Nephron (organoid): ENCODE measurements around the gene GREB1.

Experiments
- H3K27ac Mint-ChIP-seq, 3 experiments: 2 replicates each; pipeline ENCODE4 v1.8.0; 2020; ENCODE audit warnings: mixed read lengths in 3 of 3, mild to moderate bottlenecking in 2 of 3, moderate library complexity in 1 of 3
- H3K27me3 Mint-ChIP-seq: 2 replicates; pipeline ENCODE4 v1.8.0; 2021; ENCODE audit warnings: low read depth, mild to moderate bottlenecking, moderate library complexity, mixed read lengths
- H3K36me3 Mint-ChIP-seq: 2 replicates; pipeline ENCODE4 v1.8.0; 2020; ENCODE audit warnings: low read depth, mixed read lengths
- H3K4me1 Mint-ChIP-seq: 2 replicates; pipeline ENCODE4 v1.8.0; 2020; ENCODE audit warnings: mixed read lengths
- H3K4me3 Mint-ChIP-seq, 3 experiments: 2 replicates each; pipeline ENCODE4 v1.8.0; 2020; ENCODE audit warnings: mild to moderate bottlenecking in 3 of 3, mixed read lengths in 3 of 3, moderate library complexity in 2 of 3
- H3K9me3 Mint-ChIP-seq: 2 replicates; pipeline ENCODE4 v1.8.0; 2020; ENCODE audit warnings: mixed read lengths
- TF ChIP-seq, protein P1 (sequence below), 3 experiments: fragments of 200-600 bp; sonication (generic); IDR thresholded peaks; one replicate each; pipeline ENCODE4 v1.5.0; 2021; ENCODE audit warnings: antibody characterized with exemption in 3 of 3; ENCODE audit not compliant: unreplicated experiment in 3 of 3

Gene GREB1

DNA sequence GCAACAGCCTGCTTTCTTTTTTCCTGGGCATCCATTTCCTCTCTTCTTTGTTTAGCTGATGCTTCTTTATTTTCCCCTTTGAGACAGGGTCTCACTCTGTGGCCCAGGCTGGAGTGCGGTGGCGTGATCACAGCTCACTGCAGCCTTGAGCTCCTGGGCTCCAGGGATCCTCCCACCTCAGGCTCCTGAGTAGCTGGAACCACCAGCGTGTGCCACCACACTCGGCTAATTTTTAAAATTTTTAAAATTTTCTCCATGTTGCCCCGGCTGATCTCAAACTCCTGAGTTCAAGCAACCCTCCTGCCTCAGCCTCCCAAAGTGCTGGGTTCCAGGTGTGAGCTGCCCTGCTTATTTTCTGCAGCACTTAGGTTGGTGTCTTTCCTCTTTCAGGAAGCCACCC, 77.4 kb downstream of the GREB1 start:
- Mint-ChIP-seq H3K4me1 (no peaks in the 10 kb centered on the region), H3K27me3 (no peaks in the 10 kb centered on the region), H3K4me3 (no peak overlapping the region), H3K36me3 (peaks cover 32% of the 10 kb centered on the region), H3K27ac (no peak overlapping the region), H3K9me3 (no peaks in the 10 kb centered on the region)
- TF ChIP-seq, protein P1, sequence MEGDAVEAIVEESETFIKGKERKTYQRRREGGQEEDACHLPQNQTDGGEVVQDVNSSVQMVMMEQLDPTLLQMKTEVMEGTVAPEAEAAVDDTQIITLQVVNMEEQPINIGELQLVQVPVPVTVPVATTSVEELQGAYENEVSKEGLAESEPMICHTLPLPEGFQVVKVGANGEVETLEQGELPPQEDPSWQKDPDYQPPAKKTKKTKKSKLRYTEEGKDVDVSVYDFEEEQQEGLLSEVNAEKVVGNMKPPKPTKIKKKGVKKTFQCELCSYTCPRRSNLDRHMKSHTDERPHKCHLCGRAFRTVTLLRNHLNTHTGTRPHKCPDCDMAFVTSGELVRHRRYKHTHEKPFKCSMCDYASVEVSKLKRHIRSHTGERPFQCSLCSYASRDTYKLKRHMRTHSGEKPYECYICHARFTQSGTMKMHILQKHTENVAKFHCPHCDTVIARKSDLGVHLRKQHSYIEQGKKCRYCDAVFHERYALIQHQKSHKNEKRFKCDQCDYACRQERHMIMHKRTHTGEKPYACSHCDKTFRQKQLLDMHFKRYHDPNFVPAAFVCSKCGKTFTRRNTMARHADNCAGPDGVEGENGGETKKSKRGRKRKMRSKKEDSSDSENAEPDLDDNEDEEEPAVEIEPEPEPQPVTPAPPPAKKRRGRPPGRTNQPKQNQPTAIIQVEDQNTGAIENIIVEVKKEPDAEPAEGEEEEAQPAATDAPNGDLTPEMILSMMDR (IDR thresholded peaks at IDR 0.05; ENCODE audit: unreplicated experiment in 3 of 3), result no peak

DNA sequence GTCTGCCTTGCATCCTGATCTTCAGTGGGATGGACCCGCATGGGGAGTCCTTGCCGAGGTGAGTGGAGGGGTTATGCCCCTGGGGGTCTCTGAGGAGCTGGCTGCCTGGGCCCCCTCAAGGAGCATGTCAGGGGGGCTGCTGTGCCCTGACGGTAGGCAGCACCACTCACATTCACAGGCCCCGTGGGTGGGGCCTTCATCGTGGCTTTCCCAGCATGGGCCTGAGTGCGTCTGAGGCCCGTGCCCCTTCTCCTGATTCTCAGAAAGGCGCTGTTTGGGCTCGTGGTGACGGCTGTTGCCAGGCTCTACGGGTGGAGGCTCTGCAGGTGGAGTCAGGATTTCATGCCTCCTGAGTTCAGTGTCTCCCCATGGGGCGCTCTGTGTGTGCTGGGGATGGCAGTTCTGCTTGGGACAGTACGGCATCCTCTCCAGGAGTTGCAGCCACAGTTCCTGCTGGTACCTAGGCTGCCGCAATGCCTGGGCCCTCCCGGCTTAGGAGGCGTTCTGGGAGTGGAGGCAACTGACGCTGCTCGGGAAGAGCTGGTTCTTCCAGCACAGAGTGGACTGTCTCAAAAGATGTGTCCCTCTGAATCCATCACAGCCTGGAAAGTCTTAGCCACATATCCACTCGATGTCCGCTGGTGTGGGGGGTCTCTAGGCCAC, 78.8 kb downstream of the GREB1 start:
- no peak overlapping the region for H3K4me3 Mint-ChIP-seq
- no peaks in the 10 kb centered on the region for H3K9me3 Mint-ChIP-seq
- TF ChIP-seq, protein P1 (IDR thresholded peaks at IDR 0.05; ENCODE audit: unreplicated experiment in 3 of 3), result no peak
- H3K27me3 Mint-ChIP-seq, result no peaks in the 10 kb centered on the region
- peaks cover 43% of the 10 kb centered on the region for H3K36me3 Mint-ChIP-seq
- no peaks in the 10 kb centered on the region for H3K4me1 Mint-ChIP-seq
- no peak overlapping the region for H3K27ac Mint-ChIP-seq

DNA sequence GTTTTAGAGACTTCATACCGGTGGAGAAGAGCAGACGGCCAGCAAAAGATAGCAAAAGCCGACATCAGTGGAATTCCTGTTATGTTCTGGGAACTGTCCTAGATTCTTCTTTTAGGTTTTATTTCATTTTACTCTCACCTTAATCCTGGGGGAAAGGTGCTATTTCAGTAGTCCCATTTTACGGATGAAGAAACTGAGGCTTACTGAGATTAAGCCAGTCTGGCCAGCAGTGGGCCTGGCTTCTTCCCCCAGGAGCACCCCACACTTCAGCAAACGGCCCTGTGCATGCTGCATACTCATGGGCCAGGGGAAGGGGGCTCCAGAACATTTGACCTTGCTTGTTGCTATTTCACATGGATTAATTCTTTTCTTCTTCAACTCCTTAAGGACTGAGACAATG, 79.5 kb downstream of the GREB1 start:
- H3K4me3 Mint-ChIP-seq, result no peak overlapping the region
- TF ChIP-seq, protein P1 (IDR thresholded peaks at IDR 0.05; ENCODE audit: unreplicated experiment in 3 of 3), result no peak
- H3K36me3 Mint-ChIP-seq, result peaks cover 43% of the 10 kb centered on the region
- H3K27ac Mint-ChIP-seq, result no peak overlapping the region
- no peaks in the 10 kb centered on the region for H3K27me3 Mint-ChIP-seq
- H3K4me1 Mint-ChIP-seq, result no peaks in the 10 kb centered on the region
- no peaks in the 10 kb centered on the region for H3K9me3 Mint-ChIP-seq

DNA sequence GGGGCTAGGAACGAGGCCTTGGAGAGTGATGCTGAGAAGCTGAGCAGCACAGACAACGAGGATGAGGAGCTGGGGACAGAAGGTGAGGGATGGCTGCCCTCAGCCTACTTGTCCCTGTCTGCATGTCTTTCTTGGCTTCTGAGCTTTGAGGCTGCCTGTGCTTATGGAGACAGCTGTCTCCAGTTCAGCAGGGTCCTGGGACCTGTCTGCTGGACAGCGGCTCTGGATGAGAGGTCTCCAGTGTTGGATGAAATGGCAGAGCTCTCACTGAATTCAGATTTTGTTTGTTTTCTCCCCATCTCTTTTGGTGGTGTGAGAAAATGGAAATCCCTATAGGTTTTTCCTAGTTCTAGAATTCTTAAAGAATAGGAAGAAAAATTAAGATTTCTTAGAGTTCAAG, 81.4 kb downstream of the GREB1 start:
- H3K27me3 Mint-ChIP-seq, result no peaks in the 10 kb centered on the region
- H3K9me3 Mint-ChIP-seq, result no peaks in the 10 kb centered on the region
- TF ChIP-seq, protein P1 (IDR thresholded peaks at IDR 0.05; ENCODE audit: unreplicated experiment in 3 of 3), result no peak
- peaks cover 45% of the 10 kb centered on the region for H3K36me3 Mint-ChIP-seq
- H3K27ac Mint-ChIP-seq, result no peak overlapping the region
- H3K4me3 Mint-ChIP-seq, result no peak overlapping the region
- H3K4me1 Mint-ChIP-seq, result no peaks in the 10 kb centered on the region

DNA sequence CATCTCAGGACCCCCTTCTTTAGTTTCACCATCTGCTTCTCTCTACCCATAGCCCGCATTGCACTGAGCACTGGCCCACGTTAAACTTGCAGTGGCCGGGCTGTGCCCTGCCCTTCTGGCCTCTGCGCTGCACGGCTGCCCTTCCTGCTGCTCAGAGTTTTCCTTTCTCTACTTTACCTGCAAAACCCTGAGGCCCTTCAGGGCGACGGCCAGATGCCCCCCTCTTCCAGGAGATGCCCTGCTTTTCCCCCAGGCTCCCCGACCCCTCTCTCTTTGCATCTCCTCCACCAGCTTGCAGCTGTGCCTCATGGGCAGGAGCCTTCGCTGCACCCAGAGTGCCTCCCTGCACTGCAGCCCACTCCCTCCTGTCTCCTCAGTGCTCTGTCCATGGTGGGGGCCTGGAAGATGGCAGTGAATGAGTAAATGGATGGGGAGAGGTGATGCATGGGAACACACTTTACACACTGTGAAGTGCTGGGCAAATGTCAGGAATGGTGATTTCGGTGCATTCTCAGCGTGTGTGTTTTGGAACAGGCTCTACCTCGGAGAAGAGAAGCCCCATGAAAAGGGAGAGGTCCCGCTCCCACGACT, 82.3 kb downstream of the GREB1 start:
- Mint-ChIP-seq H3K27ac (no peak overlapping the region), H3K27me3 (no peaks in the 10 kb centered on the region), H3K9me3 (no peaks in the 10 kb centered on the region), H3K36me3 (peaks cover 47% of the 10 kb centered on the region), H3K4me1 (no peaks in the 10 kb centered on the region), H3K4me3 (no peak overlapping the region)
- TF ChIP-seq, protein P1 (IDR thresholded peaks at IDR 0.05; ENCODE audit: unreplicated experiment in 3 of 3), result no peak

DNA sequence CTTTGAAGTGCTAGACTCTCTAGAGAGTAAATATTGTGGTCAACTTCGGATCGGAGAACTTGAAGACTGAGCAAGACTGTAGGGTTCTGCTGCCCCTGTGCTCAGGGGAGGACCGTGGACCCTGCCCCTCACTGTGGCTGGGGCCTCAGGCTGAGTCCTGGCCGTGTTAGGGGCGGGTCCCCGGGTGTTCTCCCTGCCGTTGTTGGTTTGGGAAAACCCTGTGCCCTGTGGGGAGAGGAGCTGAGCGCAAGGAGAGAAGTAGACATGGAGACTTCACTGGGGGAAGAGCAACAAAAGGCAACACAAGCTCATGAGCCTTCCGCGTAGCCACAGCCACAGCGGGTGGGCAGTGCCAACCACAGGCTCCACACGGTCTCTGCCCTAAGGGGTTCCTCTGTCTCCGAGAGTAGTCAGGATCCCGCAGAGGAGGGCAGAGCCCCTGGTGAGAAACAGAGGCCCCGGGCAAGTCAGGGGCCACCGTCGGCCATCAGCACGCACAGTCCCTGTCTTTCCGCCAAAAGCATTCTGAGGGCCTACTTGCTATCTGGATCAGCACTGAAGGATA, 83.1 kb downstream of the GREB1 start:
- Mint-ChIP-seq H3K4me3 (no peak overlapping the region), H3K27me3 (no peaks in the 10 kb centered on the region), H3K4me1 (no peaks in the 10 kb centered on the region), H3K27ac (no peak overlapping the region), H3K9me3 (no peaks in the 10 kb centered on the region), H3K36me3 (peaks cover 43% of the 10 kb centered on the region)
- TF ChIP-seq, protein P1 (IDR thresholded peaks at IDR 0.05; ENCODE audit: unreplicated experiment in 3 of 3), result no peak
